Endothelial cell of umbilical vein (primary cell): ENCODE measurements around the gene PTMA.
"Not testable (repeated sequence)": the region's sequence is repeated elsewhere in the genome, so short reads cannot be mapped to it uniquely, and the experiment has no call there.

ENCODE experiments used
- CTCF ChIP-seq, 2 donors: IDR thresholded peaks; 1 replicate in 1 of 2; 2 replicates in 1 of 2; pipeline ENCODE4 v1.5.1; 2011; ENCODE audit warnings: low read length in 2 of 2, mild to moderate bottlenecking in 2 of 2, moderate library complexity in 2 of 2, control low read depth in 1 of 2, inconsistent platforms in 1 of 2, low read depth in 1 of 2; ENCODE audit not compliant: insufficient read depth in 1 of 2; ENCODE audit errors: extremely low read depth in 1 of 2
- EZH2 ChIP-seq: IDR thresholded peaks from 2 replicates; pipeline ENCODE4 v1.6.1; 2012; ENCODE audit warnings: borderline replicate concordance, low read depth, mild to moderate bottlenecking, moderate library complexity, low read length, inconsistent platforms; ENCODE audit not compliant: severe bottlenecking
- GATA2 ChIP-seq: IDR thresholded peaks from 2 replicates; pipeline ENCODE4 v1.7.0; 2011; ENCODE audit warnings: low read depth, mild to moderate bottlenecking, moderate library complexity, mixed read lengths, low read length; ENCODE audit not compliant: insufficient read length, insufficient read depth
- POLR2A ChIP-seq: IDR thresholded peaks from 2 replicates; pipeline ENCODE4 v1.6.1; 2012; ENCODE audit warnings: low read depth, mild to moderate bottlenecking, control low read depth, low read length
- POLR2AphosphoS5 ChIP-seq: IDR thresholded peaks from 2 replicates; pipeline ENCODE4 v1.6.1; 2012; ENCODE audit warnings: low read depth, mild to moderate bottlenecking, control low read depth, low read length, moderate library complexity; ENCODE audit not compliant: insufficient read depth

- TF ChIP-seq CTCF (IDR thresholded peaks at IDR 0.05; ENCODE audit: extremely low read depth in 1 of 2, insufficient read depth in 1 of 2, low read depth in 1 of 2, low read length in 2 of 2); GATA2; POLR2A; POLR2AphosphoS5; EZH2: not testable (repeated sequence)
Measured at GRCh38 chr2:231713406-231713729, 5.0 kb downstream of the PTMA start.
